NCI-H345 (cell line): ENCODE data around the gene LDLRAD2.
A peak's percentile ranks its signal among the peaks of the same experiment; 100 is the strongest.
"Not testable (repeated sequence)": the region's sequence is repeated elsewhere in the genome, so short reads cannot be mapped to it uniquely, and the experiment has no call there.

Experiments
- DNase-seq: peaks from one replicate; lab custom pipeline; 2025; lab: John Stamatoyannopoulos, UW

LDLRAD2 gene

GRCh38 chr1:21811875-21812305 lies at the start of gene LDLRAD2:
Gene LDLRAD2, plus strand, starts transcription at chr1:21812265. Its CDS starts 187 bp downstream, at chr1:21812452.
- DNase-seq, result no peak

- DNase-seq, result no peak
Measured at GRCh38 chr1:21763236-21763635, 48.8 kb upstream of the LDLRAD2 start.

GRCh38 chr1:21763694-21764419 lies 48.2 kb upstream of the LDLRAD2 start:
- no peak for DNase-seq

GRCh38 chr1:21764615-21765423 lies 47.2 kb upstream of the LDLRAD2 start:
- DNase-seq, result peak; percentile 21

DNA sequence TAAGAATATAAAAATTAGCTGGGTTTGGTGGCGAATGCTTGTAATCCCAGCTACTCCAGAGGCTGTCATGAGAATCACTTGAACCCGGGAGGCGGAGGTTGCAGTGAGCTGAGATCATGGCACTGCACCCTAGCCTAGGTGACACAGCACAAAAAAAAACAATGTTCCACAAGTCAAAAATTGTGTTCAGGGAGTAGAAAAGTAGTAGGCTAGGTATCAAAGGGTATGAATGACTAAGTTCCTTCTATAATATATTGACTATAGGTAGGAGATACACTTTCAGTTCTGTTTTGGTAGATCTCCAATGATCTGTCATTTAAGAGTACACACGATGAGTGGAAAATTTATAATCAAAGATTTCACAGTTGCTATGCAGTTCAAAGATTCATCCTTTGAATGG lies 45.9 kb upstream of the LDLRAD2 start:
- no peak for DNase-seq

DNA sequence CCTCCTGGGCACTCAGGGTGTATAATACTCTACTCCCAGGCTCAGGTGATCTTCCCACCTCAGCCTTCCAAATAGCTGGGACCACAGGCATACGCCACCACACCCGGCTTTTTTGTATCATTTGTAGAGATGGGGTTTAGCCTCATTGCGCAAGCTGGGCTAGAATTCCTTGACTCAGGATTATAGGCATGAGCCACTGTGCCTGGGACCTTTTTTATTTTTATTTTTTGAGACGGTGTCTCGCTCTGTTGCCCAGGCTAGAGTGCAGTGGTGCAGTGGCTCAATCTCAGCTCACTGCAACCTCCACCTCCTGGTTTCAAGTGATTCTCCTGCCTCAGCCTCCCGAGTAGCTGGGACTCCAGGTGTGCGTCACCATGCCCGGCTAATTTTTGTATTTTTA lies 45.0 kb upstream of the LDLRAD2 start:
- not testable (repeated sequence) for DNase-seq

DNA sequence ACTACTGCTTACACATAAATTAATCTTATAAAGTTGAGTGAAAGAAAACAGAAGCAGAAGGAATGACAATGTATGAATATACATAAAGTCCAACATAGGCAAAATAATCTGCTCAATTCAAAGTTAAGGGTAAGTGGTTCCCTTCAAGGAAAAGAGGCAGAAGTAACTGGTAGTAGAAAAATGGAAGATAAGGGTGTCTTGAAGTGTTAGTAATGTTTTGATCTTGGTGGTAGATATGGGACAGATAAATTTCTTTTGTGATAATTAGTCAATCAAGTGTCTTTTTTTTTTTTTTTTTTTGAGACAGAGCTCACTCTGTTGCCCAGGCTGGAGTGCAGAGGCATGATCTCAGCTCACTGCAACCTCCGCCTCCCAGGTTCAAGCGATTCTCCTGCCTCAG lies 41.9 kb upstream of the LDLRAD2 start:
- no peak for DNase-seq

GRCh38 chr1:21770602-21771001 lies 41.5 kb upstream of the LDLRAD2 start:
- DNase-seq, result not testable (repeated sequence)

DNA sequence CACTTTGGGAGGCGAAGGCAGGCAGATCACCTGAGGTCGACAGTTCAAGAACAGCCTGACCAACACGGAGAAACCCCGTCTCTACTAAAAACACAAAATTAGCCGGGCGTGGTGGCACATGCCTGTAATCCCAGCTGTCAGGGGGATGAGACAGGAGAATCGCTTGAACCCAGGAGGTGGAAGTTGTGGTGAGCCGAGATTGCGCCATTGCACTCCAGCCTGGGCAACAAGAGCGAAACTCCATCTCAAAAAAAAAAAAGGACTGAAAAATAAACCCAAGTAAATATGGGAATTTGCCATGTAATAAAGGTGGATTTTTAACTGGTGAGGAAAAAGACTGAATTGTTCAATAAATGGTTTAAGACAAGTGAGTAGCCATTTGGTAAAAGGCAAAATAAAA lies 40.4 kb upstream of the LDLRAD2 start:
- not testable (repeated sequence) for DNase-seq

DNA sequence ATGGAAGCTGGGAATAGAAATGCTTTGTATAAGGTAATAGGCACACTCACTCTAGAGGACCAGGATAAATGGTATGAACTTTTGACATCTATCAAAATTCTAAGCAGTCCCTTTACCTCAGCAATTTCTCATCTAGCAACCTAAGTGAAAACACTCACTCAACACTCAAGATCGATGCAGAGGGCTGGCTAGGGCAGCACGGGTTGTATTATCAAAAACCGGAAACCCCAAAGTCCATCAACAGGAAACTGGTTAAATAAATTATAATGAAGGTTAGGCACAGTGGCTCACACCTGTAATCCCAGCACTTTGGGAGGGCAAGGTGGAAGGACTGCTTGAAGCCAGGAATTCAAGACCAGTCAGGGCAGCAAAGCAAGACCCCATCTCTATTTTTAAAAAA lies 38.5 kb upstream of the LDLRAD2 start:
- no peak for DNase-seq

GRCh38 chr1:21774835-21775549 lies 37.1 kb upstream of the LDLRAD2 start:
- DNase-seq, result no peak

GRCh38 chr1:21775550-21775914 lies 36.5 kb upstream of the LDLRAD2 start:
- DNase-seq, result no peak

GRCh38 chr1:21775985-21776562 lies 36.0 kb upstream of the LDLRAD2 start:
- no peak for DNase-seq

- not testable (repeated sequence) for DNase-seq
Measured at GRCh38 chr1:21776925-21777324, 35.1 kb upstream of the LDLRAD2 start.

GRCh38 chr1:21778405-21778727 lies 33.7 kb upstream of the LDLRAD2 start:
- no peak for DNase-seq

DNA sequence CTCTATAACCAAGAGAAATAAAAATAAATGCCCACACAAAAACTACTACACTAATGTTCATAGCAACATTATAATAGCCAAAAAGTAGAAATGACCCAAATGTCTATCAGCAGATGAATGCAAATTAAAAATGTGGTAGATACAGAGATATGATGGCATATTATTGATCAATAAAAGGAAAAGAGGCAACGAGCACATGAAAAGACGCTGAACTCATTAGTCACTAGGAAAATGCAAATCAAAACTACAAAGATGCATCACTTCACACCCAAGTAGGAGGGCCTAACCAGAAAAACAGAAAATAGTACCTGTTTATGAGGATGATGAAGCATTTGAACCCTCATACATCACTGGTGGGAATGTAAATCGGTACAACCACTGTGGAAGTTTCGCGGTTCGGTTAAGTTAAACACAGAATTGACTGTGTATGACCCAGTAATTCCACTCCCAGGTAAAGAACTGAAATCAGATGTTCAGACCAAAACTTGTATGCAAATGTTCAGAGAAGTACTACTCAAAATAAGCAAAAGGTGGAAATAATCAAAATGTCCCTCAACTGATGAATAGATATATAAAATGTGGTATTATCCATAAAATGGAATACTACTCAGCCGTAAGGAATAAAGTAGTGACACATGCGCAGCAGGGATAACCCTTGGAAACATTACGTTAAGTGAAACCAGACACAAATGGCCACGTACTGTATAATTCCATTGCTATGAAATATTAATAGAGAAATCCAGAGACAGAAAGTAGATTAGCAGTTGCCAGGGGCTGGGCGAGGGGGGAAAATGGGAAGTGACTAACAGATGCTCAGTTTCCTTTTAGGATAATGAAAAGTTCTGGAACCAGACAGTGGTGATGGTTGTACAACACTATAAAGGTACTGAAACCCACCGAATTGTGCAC lies 32.2 kb upstream of the LDLRAD2 start:
- no peak for DNase-seq

DNA sequence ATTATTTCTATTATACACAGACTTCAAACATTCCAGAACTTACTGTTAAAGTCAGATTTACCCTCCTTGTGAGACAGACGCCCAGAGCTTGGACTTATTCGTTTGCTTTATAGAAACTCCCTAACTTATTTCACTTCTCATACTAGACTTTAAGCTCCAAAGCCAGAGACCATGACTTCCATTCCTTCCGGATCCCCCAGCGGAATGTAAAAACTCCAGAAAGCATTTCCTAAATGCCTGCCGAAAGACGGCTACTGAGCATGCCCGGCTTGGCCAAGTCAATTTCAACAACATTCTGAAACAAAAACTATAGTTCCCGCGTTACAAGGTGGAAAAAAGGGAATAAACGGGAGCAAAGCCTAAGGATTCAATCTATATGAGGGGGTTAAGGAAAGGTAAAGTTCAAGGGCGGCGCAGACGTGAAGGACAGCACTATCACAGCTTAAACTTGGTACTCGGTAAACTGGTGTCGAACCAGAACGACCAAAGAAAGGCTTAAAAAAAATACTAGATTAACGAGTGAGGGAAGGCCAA lies 30.2 kb upstream of the LDLRAD2 start:
- peak; percentile 41 for DNase-seq

DNA sequence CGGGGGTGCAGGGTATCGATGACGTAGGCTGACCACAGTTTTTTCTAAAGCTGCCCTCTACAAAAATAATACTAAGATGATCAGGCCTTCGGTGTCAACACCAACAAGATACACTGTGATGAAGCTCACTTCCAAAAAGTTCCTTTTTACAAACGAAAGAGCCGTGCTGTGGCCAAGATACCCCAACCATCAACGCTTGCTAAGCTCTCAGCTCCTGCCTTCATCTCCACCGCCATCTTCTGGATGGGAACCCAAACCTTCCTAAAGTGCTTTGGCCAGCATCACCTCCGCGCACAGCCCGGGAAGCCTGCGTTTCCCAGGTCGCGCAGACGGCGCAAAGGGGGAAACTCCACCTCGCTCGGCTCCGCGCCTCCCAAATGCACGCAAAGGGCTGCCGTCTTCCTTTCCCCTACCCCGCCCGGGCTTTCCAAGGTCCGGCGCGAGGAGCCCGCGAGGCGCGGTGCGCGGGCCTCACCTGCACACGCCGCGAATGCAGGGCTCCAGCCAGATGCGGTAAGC lies 29.7 kb upstream of the LDLRAD2 start:
- DNase-seq, result peak; percentile 63

DNA sequence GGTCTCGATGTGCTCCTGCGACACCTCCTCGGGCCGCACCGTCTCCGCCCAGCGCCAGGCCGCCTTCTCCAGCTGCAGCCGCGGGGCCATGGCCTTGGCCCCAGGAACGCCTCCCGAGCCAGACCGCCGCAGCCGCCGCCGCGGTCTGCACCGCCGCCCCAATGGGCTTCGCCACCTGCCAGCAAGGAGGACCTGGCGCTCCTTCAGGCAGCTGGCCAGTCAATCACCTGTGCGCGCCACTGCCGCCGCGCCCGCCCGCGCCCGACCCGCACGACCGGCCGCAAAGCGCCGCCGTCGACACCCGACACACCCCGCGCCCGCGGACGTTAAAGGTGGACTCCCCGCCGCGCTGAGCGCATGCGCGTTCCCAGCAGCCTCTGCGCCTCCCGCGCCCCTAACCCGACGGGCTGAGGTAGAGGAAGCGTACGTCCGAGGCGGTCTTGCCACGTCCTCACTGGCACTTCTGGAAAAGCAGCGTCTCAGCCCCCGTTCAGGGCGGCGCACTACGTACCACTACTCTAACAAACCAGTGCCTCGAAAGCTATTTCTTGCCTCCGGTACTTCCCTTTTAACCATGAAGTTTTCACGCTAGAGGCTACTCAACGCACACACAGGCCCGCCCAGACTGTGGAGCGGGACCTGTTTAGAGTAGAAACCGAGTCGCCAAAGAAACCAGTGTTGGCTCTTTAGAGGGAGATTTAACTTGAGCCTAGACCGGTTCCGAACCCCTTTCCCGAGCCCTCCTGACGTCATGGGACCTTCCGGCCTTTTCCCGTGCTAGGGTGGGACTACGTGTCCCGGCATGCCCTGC lies 29.0 kb upstream of the LDLRAD2 start, which contains the start of gene USP48:
Gene USP48 (minus strand): TSS at position 282 of the 811 bp plus-strand sequence. CDS start 192 bp downstream, at position 90.
- peak; percentile 98 for DNase-seq
